ENCODE results near the gene CFL1.

- TF ChIP-seq CTCF (IDR thresholded peaks at IDR 0.05; ENCODE audit: low read depth, low read length, poor library complexity, severe bottlenecking) (no peak), EZH2phosphoT487 (IDR thresholded peaks at IDR 0.05; ENCODE audit: borderline replicate concordance, low read length) (no peak; the same call in 1 of the 2 replicates)
These were observed 14.8 kb upstream of the CFL1 start, which contains the start of gene EFEMP2 for GRCh38 chr11:65872586-65873317.
